ENCODE measurements around the gene TAF5L. TPM values are rescaled to one million over a fixed set of nuclear protein-coding genes. Genes with fewer than 3 reads are reported as not detected.

The TAF5L gene
- total and polyA plus RNA-seq, 2 of the 13 experiments (the other 11 are each of a cell fraction or from before 2014, with no cell fraction given), result 10.8 to 18.2 TPM

DNA sequence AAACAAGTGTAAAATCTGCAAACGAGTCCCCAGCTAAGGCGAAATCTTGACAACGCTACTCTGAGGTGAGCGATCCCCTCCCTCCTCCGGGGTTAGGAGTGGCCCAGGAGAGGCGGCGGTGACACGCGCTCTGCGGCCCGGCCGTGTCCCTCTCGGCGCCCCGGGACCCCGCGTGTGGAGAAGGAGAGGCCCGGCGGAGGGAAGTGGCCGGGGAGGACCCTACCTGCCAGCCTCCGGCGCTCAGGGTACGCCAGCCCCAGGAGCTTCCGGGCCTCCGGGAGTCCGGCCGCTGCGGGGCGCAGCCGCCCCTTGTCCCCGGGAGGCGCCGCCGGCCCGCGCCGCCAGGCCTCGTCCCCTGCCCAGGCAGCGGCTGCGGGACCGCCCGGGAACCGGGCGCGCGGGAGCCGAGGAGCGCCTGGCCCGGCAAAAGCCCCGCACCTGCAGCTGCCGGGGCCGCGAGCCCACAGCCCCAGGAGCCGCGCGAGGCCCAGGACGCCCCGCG, 68.0 kb downstream of the TAF5L start (continued):
- TF ChIP-seq BCL6 (CRISPR knock-in tag; IDR thresholded peaks at IDR 0.05), result 0 out of 2 replicates have a peak, but pooled peaks have one; percentile 5
- TF ChIP-seq SAP130 (CRISPR knock-in tag; IDR thresholded peaks at IDR 0.05; ENCODE audit: low read depth), result peak; percentile 49
- TF ChIP-seq, protein P1, sequence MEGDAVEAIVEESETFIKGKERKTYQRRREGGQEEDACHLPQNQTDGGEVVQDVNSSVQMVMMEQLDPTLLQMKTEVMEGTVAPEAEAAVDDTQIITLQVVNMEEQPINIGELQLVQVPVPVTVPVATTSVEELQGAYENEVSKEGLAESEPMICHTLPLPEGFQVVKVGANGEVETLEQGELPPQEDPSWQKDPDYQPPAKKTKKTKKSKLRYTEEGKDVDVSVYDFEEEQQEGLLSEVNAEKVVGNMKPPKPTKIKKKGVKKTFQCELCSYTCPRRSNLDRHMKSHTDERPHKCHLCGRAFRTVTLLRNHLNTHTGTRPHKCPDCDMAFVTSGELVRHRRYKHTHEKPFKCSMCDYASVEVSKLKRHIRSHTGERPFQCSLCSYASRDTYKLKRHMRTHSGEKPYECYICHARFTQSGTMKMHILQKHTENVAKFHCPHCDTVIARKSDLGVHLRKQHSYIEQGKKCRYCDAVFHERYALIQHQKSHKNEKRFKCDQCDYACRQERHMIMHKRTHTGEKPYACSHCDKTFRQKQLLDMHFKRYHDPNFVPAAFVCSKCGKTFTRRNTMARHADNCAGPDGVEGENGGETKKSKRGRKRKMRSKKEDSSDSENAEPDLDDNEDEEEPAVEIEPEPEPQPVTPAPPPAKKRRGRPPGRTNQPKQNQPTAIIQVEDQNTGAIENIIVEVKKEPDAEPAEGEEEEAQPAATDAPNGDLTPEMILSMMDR (CRISPR knock-in tag; IDR thresholded peaks at IDR 0.05), result peak; percentile 32
- no peak for TF ChIP-seq ZBTB21 (CRISPR knock-in tag; IDR thresholded peaks at IDR 0.05)
- peak; percentile 13; the same call in 1 of the 2 replicates for TF ChIP-seq YEATS4 (CRISPR knock-in tag; IDR thresholded peaks at IDR 0.05; ENCODE audit: borderline replicate concordance)
- TF ChIP-seq RFXANK (CRISPR knock-in tag; IDR thresholded peaks at IDR 0.05), result no peak

DNA sequence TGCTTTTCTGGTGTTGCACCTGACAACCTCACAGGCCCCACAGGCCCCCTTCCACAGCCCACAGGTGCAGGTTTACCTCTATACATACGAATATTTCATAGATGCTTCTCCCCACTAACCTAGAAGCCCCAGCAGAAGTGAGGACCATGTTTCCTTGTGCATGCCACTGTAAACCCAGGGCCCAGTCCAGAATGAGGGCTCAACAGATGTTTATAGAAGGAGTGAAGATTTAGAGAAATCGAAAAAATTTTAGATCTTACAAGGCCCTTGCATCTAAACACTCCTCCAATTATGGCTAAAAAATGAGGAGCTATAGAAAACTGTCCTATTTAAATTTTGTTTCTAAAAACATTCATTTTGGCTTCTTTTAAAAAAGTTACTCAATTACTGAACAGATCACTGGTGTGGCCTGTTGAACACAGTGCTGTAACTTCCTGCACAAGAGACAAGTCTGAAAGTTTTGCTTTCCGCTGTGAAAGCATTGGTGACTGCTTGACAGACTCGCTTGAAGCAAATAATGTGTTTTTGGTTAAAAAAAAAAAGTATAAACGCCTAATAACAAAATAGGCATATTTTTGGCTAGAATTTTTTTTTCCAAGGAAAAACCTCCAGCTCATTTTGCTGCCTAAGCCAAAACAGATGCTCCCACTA, 68.6 kb downstream of the TAF5L start:
- Histone ChIP-seq H3K9me3 (ENCODE audit: low read length) (no peaks in the 10 kb centered on the region), H3K4me2 (ENCODE audit: low read depth, low read length) (peak overlapping the region; percentile 81), H3K27me3 (ENCODE audit: control insufficient read depth in 1 of 2, insufficient read depth in 2 of 2, low read length in 2 of 2) (no peaks in the 10 kb centered on the region), H3K4me1 (ENCODE audit: insufficient read depth, low read length) (peaks cover 33% of the 10 kb centered on the region), H3K36me3 (replicated peaks in 1 of 2; ENCODE audit: control insufficient read depth in 1 of 2, insufficient read depth in 2 of 2, low read length in 2 of 2) (0 out of 5 replicates have a peak, but pooled peaks cover 0 to 3% of the 10 kb centered on the region in 2 experiments), H3K4me3 (replicated peaks in 1 of 3; ENCODE audit: insufficient read depth in 1 of 3, low read depth in 2 of 3, low read length in 3 of 3) (peak overlapping the region; percentile 78 to 90 (median 81)), H2AFZ (ENCODE audit: low read length) (no peak overlapping the region), H3K79me2 (ENCODE audit: insufficient read depth, low read length) (peaks cover 47% of the 10 kb centered on the region), H3K9ac (ENCODE audit: insufficient read depth, low read depth, low read length) (peak overlapping the region; percentile 86), H4K20me1 (ENCODE audit: insufficient read depth, low read length) (0 out of 2 replicates have a peak, but pooled peaks cover 3% of the 10 kb centered on the region), H3K27ac (ENCODE audit: extremely low read length, insufficient read depth, low read length) (peak overlapping the region; percentile 88)
- FAIRE-seq (peak; percentile 53), DNase-seq (ENCODE audit: low spot score) (peak; percentile 15), ATAC-seq (no peak)
- CTCF ChIA-PET (ENCODE audit: low intra/inter-chr PET ratio, low total read pairs), result no interaction called here
- TF ChIP-seq ASH2L (IDR thresholded peaks at IDR 0.05; ENCODE audit: insufficient read length, low read depth, low read length) (peak; percentile 7), FOXK1 (CRISPR knock-in tag; IDR thresholded peaks at IDR 0.05; ENCODE audit: borderline replicate concordance, low read depth) (0 out of 2 replicates have a peak, but pooled peaks have one; percentile 10), ZNF383 (CRISPR knock-in tag; IDR thresholded peaks at IDR 0.05; ENCODE audit: borderline replicate concordance) (no peak), SMC3 (IDR thresholded peaks at IDR 0.05; ENCODE audit: low read length) (no peak), SMAD9 (CRISPR knock-in tag; IDR thresholded peaks at IDR 0.05) (no peak), ZNF430 (CRISPR knock-in tag; IDR thresholded peaks at IDR 0.05) (no peak), TSC22D2 (CRISPR knock-in tag; IDR thresholded peaks at IDR 0.05; ENCODE audit: borderline replicate concordance) (no peak), ZBTB21 (CRISPR knock-in tag; IDR thresholded peaks at IDR 0.05) (no peak), ZFP41 (CRISPR knock-in tag; IDR thresholded peaks at IDR 0.05; ENCODE audit: borderline replicate concordance) (no peak), FOXO1 (CRISPR knock-in tag; IDR thresholded peaks at IDR 0.05) (no peak), STAG1 (CRISPR knock-in tag; IDR thresholded peaks at IDR 0.05) (no peak), HDAC1 (CRISPR knock-in tag; IDR thresholded peaks at IDR 0.05) (peak; percentile 49; the same call in 1 of the 2 replicates), ZC3H4 (CRISPR knock-in tag; IDR thresholded peaks at IDR 0.05; ENCODE audit: borderline replicate concordance) (no peak), ZNF720 (CRISPR knock-in tag; IDR thresholded peaks at IDR 0.05) (no peak)
- TF ChIP-seq, protein P2, sequence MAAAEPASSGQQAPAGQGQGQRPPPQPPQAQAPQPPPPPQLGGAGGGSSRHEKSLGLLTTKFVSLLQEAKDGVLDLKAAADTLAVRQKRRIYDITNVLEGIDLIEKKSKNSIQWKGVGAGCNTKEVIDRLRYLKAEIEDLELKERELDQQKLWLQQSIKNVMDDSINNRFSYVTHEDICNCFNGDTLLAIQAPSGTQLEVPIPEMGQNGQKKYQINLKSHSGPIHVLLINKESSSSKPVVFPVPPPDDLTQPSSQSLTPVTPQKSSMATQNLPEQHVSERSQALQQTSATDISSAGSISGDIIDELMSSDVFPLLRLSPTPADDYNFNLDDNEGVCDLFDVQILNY (CRISPR knock-in tag; conservative IDR thresholded peaks at IDR 0.05), result no peak
- intact Hi-C loops (cut with micrococcal nuclease; ENCODE audit: unreplicated experiment), result loop anchor here (5.0 kb wide), 1 partner anchor 50 kb away; the partner anchor contains the start of gene NUP133
- in situ Hi-C loops (cut with HindIII; ENCODE audit: extremely low pct_ligation_motif_present, low pct_unique_long_range_greater_than_20kb), result no loop called here
- under 1% methylated on average over 5 of the region's 5 CpGs for WGBS (ENCODE audit: low lambda C conversion rate)
- BruUV-seq (replicated peaks), result TSS peak; percentile 63
- POLR2A ChIA-PET, result interaction anchor here (1.0 kb wide), 1 partner anchor 49 kb away, joined by 5 read pairs; the partner anchor contains the start of gene NUP133
